ENCODE results near the gene C1QTNF2. TPM values are rescaled to one million over a fixed set of nuclear protein-coding genes. Genes with fewer than 3 reads are reported as not detected.

C1QTNF2 gene
- total RNA-seq, 2 donors from 2014 or later: not detected

- DNase-seq: no peak
- Histone ChIP-seq H3K27me3 (ENCODE audit: control insufficient read depth, insufficient read depth, low read length, poor library complexity, severe bottlenecking) (no peaks in the 10 kb centered on the region), H3K9ac (ENCODE audit: extremely low read depth, low read length, poor library complexity, severe bottlenecking) (no peak overlapping the region), H3K4me3 (ENCODE audit: low read length) (no peak overlapping the region), H3K36me3 (ENCODE audit: control insufficient read depth, insufficient read depth, low read length) (peaks cover 18% of the 10 kb centered on the region), H3K27ac (ENCODE audit: low read depth, low read length) (no peak overlapping the region), H3K4me1 (ENCODE audit: control insufficient read depth, insufficient read depth, low read length) (no peaks in the 10 kb centered on the region), H3K9me3 (ENCODE audit: control insufficient read depth, low read length) (no peaks in the 10 kb centered on the region)
- Mint-ChIP-seq H3K4me3 (no peak overlapping the region), H3K27ac (no peak overlapping the region), H3K27me3 (ENCODE audit: insufficient read depth) (no peaks in the 10 kb centered on the region), H3K4me1 (peaks cover 9% of the 10 kb centered on the region), H3K36me3 (ENCODE audit: low read depth) (peaks cover 8% of the 10 kb centered on the region), H3K9me3 (no peaks in the 10 kb centered on the region)
- TF ChIP-seq CTCF (conservative IDR thresholded peaks at IDR 0.05): no peak
- WGBS, 2 experiments (ENCODE audit: insufficient coverage in 1 of 2, insufficient read length in 1 of 2): no CpG with 5 or more reads among the region's 1 CpG
Observed at GRCh38 chr5:160397492-160397891, 27.1 kb upstream of the C1QTNF2 start.

GRCh38 chr5:160395111-160395510 is 24.7 kb upstream of the C1QTNF2 start:
- Histone ChIP-seq H3K9me3 (ENCODE audit: control insufficient read depth, low read length) (no peaks in the 10 kb centered on the region), H3K4me3 (ENCODE audit: low read length) (no peak overlapping the region), H3K4me1 (ENCODE audit: control insufficient read depth, insufficient read depth, low read length) (no peaks in the 10 kb centered on the region), H3K36me3 (ENCODE audit: control insufficient read depth, insufficient read depth, low read length) (no peaks in the 10 kb centered on the region), H3K9ac (ENCODE audit: extremely low read depth, low read length, poor library complexity, severe bottlenecking) (no peak overlapping the region), H3K27me3 (ENCODE audit: control insufficient read depth, insufficient read depth, low read length, poor library complexity, severe bottlenecking) (no peaks in the 10 kb centered on the region), H3K27ac (ENCODE audit: low read depth, low read length) (no peak overlapping the region)
- Mint-ChIP-seq H3K27me3 (ENCODE audit: insufficient read depth) (no peaks in the 10 kb centered on the region), H3K4me3 (no peak overlapping the region), H3K9me3 (peaks cover 3% of the 10 kb centered on the region), H3K4me1 (peaks cover 5% of the 10 kb centered on the region), H3K27ac (no peak overlapping the region), H3K36me3 (ENCODE audit: low read depth) (no peaks in the 10 kb centered on the region)
- WGBS, 2 experiments (ENCODE audit: insufficient coverage in 1 of 2, insufficient read length in 1 of 2): 96 to 98% methylated on average over 4 to 7 of the region's 7 CpGs
- no peak for TF ChIP-seq CTCF (conservative IDR thresholded peaks at IDR 0.05)
- no peak for DNase-seq

GRCh38 chr5:160390787-160391696 is 20.6 kb upstream of the C1QTNF2 start:
- H3K9me3 Mint-ChIP-seq: peaks cover 18% of the 10 kb centered on the region
- 78 to 81% methylated on average over 6 to 8 of the region's 8 CpGs for WGBS, 2 experiments (ENCODE audit: insufficient coverage in 1 of 2, insufficient read length in 1 of 2)
- Histone ChIP-seq H3K36me3 (ENCODE audit: control insufficient read depth, insufficient read depth, low read length) (no peaks in the 10 kb centered on the region), H3K27me3 (ENCODE audit: control insufficient read depth, insufficient read depth, low read length, poor library complexity, severe bottlenecking) (no peaks in the 10 kb centered on the region), H3K9me3 (ENCODE audit: control insufficient read depth, low read length) (peaks cover 17% of the 10 kb centered on the region), H3K4me3 (ENCODE audit: low read length) (no peak overlapping the region), H3K9ac (ENCODE audit: extremely low read depth, low read length, poor library complexity, severe bottlenecking) (no peak overlapping the region), H3K4me1 (ENCODE audit: control insufficient read depth, insufficient read depth, low read length) (no peaks in the 10 kb centered on the region), H3K27ac (ENCODE audit: low read depth, low read length) (no peak overlapping the region)
- H3K4me1 Mint-ChIP-seq: no peaks in the 10 kb centered on the region
- no peak overlapping the region for H3K4me3 Mint-ChIP-seq
- no peak for DNase-seq
- no peaks in the 10 kb centered on the region for H3K27me3 Mint-ChIP-seq (ENCODE audit: insufficient read depth)
- peaks cover 5% of the 10 kb centered on the region for H3K36me3 Mint-ChIP-seq (ENCODE audit: low read depth)
- no peak overlapping the region for H3K27ac Mint-ChIP-seq
- peak; percentile 79 for TF ChIP-seq CTCF (conservative IDR thresholded peaks at IDR 0.05)

Data from endodermal cell (in vitro differentiated cells).